Type B pancreatic cell (in vitro differentiated cells): ENCODE results near the gene DAAM2. TPM values are rescaled to one million over a fixed set of nuclear protein-coding genes. Genes with fewer than 3 reads are reported as not detected.

Source experiments
- DNase-seq: peaks from one replicate; pipeline ENCODE4 v3.0.0; 2021; ENCODE audit warnings: mixed read lengths; ENCODE audit not compliant: unreplicated experiment; ENCODE audit errors: extremely low spot score
- H3K27ac Mint-ChIP-seq: 2 replicates; pipeline ENCODE4 v1.8.0; 2021; ENCODE audit warnings: mild to moderate bottlenecking, mixed read lengths
- H3K27me3 Mint-ChIP-seq: 2 replicates; pipeline ENCODE4 v1.8.0; 2021; ENCODE audit warnings: mixed read lengths
- H3K36me3 Mint-ChIP-seq: 2 replicates; pipeline ENCODE4 v1.8.0; 2021; ENCODE audit warnings: mixed read lengths
- H3K4me1 Mint-ChIP-seq: one replicate; pipeline ENCODE4 v1.8.0; 2021; ENCODE audit warnings: mixed read lengths; ENCODE audit not compliant: unreplicated experiment
- H3K4me3 Mint-ChIP-seq: 2 replicates; pipeline ENCODE4 v1.8.0; 2021; ENCODE audit warnings: mild to moderate bottlenecking, mixed read lengths
- H3K9me3 Mint-ChIP-seq: 2 replicates; pipeline ENCODE4 v1.8.0; 2021; ENCODE audit warnings: mixed read lengths
- total RNA-seq: library from RNA; stranded (reverse); gene quantifications from 2 replicates; pipeline ENCODE4 v1.2.1, GENCODE V29; 2021; ENCODE audit warnings: low replicate concordance
- TF ChIP-seq, protein P1 (sequence below): fragments of 200-600 bp; sonication (generic); conservative IDR thresholded peaks from 2 replicates; pipeline ENCODE4 v1.5.0; 2021; ENCODE audit warnings: antibody characterized with exemption, mild to moderate bottlenecking

DAAM2 gene
- total RNA-seq, 1 donor from 2014 or later = 22.6 TPM

DNA sequence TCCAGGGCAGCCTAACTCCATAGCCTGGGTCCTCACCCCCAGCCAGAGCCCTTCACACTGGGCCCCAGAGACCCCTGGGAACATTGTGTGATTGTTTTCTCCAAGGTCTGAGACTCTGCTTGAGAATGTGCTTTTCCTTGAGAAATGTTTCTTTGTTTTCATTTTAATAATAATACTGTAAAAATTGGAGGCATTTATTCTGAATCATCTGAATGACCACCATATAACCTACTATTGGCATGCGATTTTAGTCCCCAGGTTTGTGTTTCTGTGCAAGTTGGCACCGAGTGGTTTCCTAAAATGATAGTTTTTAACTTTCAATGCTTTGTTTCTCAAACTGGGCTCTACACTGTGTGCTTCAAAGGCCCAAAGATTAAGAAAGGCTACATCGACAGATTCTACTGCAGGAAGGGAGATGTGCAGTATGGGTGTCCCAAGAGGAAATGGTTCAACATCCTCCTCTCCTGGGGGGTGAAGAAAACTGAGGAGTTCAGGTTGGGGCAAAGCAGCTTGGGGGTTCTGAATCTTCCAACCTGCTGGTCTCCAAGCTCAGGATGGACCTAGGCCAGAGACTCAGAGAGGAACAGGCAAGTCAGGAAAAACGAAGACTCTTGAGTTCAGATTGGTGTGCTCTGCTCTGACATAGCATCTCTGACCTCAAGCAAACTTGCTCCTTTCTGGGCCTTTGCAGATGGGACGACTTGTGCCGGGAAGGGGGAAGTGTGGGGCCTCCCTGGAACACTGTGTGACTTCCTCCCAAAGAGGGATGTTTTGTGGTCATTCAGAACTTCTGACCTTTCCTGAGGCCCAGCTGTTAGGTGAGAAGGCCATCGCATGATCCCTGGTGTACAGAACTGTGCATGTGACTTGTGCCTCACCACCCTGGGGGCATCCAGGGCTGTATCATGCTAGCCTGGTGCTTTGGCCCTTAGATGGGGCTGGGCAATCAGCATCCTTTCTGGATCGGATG lies 31.0 kb downstream of the DAAM2 start:
- Mint-ChIP-seq H3K9me3 (no peaks in the 10 kb centered on the region), H3K4me3 (no peak overlapping the region), H3K4me1 (peaks cover 26% of the 10 kb centered on the region), H3K27me3 (no peaks in the 10 kb centered on the region), H3K36me3 (no peaks in the 10 kb centered on the region), H3K27ac (no peak overlapping the region)
- TF ChIP-seq, protein P1, sequence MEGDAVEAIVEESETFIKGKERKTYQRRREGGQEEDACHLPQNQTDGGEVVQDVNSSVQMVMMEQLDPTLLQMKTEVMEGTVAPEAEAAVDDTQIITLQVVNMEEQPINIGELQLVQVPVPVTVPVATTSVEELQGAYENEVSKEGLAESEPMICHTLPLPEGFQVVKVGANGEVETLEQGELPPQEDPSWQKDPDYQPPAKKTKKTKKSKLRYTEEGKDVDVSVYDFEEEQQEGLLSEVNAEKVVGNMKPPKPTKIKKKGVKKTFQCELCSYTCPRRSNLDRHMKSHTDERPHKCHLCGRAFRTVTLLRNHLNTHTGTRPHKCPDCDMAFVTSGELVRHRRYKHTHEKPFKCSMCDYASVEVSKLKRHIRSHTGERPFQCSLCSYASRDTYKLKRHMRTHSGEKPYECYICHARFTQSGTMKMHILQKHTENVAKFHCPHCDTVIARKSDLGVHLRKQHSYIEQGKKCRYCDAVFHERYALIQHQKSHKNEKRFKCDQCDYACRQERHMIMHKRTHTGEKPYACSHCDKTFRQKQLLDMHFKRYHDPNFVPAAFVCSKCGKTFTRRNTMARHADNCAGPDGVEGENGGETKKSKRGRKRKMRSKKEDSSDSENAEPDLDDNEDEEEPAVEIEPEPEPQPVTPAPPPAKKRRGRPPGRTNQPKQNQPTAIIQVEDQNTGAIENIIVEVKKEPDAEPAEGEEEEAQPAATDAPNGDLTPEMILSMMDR = no peak
- no peak for DNase-seq

DNA sequence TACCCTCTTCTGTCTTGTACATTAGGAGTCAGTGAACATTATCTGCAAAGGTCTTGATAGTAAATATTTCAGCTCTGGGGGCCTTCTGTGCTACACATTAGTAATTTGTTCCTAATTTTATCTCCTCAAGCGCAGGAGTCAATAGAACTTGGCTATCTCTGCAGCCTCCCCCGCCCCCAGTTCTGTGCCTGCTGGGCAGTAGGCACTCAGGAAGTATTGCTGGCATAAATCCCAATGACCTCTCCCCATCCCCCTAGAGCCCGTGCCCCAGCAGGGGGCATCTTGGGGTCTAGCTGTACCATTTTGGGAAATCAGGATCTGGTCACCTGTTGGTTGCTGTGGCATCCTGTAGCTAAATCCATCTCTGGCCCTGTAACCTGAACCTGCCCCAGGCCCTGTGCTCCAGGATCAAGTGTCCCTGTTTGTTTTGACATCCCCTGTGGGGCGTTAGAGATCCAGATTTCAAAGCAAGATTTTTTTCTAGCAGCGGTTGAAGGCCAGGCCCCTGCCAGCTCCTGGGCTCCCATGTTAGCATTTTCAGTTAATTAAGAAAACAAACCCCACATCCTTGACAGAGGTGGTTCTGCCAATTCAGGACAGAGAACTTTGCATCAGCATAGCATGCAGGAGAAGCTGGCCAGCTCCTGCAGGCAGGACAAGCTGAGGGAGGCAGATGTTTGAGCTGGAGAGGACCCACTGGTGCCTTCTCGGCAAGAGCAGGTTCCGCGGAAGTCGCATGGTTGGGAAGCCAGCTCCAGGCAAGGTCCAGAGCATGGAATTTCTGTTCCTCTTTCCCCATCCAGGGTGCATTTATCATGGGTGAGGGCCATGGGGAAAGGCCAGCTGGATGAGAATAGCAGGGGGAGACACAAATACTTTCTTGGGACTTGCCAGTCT lies 32.1 kb downstream of the DAAM2 start:
- no peaks in the 10 kb centered on the region for H3K9me3 Mint-ChIP-seq
- H3K4me1 Mint-ChIP-seq = peaks cover 20% of the 10 kb centered on the region
- H3K27ac Mint-ChIP-seq = no peak overlapping the region
- H3K36me3 Mint-ChIP-seq = no peaks in the 10 kb centered on the region
- TF ChIP-seq, protein P1 = no peak
- H3K27me3 Mint-ChIP-seq = no peaks in the 10 kb centered on the region
- H3K4me3 Mint-ChIP-seq = no peak overlapping the region
- no peak for DNase-seq

DNA sequence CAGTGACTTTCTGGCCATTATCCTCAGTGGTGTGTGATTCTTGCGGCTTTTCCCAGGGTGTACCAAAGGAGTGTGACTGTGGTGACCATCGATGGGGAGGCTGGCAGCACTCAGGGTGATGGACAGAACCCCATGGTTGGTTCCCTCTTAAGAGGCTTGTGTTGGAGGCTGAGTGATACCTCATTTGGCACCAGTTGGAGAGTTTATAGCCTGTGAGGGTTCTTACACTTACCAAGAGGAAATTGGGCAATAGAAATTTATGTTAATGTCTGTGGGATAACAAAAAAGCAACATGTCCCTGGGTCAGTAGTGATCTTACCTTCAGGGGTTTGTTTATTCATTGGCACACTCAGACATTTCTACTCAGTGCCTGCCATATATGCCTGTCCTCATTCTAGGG lies 37.2 kb downstream of the DAAM2 start:
- peaks cover 2% of the 10 kb centered on the region for H3K4me1 Mint-ChIP-seq
- no peak overlapping the region for H3K27ac Mint-ChIP-seq

DNA sequence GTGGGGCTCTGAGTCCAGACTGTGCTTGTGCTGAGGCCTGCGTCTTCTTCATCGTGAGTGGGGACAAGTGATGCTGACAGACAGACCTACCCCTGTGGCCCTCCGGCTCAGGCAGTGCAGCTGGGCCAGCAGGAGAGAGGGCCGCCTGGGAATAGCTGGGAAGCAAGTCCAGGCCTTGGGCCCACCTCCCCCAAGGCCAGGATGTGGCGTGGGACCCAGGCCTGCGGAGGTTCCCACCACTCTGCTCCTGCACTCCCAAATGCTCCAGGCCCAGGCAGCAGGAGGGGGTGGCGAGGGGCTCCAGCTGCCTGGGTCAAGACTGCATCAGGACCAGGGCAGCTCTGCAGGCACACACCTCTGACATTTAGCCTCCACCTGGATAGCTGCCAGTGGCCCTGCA lies 38.3 kb downstream of the DAAM2 start:
- DNase-seq = no peak
- H3K4me1 Mint-ChIP-seq = peaks cover 2% of the 10 kb centered on the region
- no peaks in the 10 kb centered on the region for H3K27me3 Mint-ChIP-seq
- TF ChIP-seq, protein P1 = no peak
- H3K27ac Mint-ChIP-seq = no peak overlapping the region
- no peaks in the 10 kb centered on the region for H3K9me3 Mint-ChIP-seq
- no peak overlapping the region for H3K4me3 Mint-ChIP-seq
- no peaks in the 10 kb centered on the region for H3K36me3 Mint-ChIP-seq

More for the DNA sequence above, 37.2 kb downstream of the DAAM2 start:
- TF ChIP-seq, protein P1 = no peak
- no peaks in the 10 kb centered on the region for H3K36me3 Mint-ChIP-seq
- DNase-seq = no peak
- no peaks in the 10 kb centered on the region for H3K9me3 Mint-ChIP-seq
- H3K4me3 Mint-ChIP-seq = no peak overlapping the region
- H3K27me3 Mint-ChIP-seq = no peaks in the 10 kb centered on the region

DNA sequence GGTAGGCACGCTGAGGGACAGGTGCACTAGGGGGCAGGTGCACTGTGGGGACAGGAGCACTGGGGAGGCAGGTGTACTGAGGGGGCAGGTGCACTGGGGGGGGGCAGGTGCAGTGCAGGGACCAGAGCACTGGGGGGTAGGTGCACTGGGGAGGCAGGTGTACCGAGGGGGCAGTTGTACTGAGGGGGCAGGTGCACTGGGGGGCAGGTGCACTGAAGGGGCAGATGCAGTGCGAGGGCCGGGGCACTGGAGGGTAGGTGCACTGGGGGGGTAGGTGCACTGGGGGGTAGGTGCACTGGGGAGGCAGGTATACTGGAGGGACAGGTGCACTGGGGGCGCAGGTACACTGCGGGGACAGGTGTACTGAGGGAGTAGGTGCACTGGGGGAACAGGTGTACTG lies 39.5 kb downstream of the DAAM2 start:
- Mint-ChIP-seq H3K27ac (no peak overlapping the region), H3K9me3 (no peaks in the 10 kb centered on the region), H3K27me3 (no peaks in the 10 kb centered on the region), H3K36me3 (no peaks in the 10 kb centered on the region), H3K4me3 (no peak overlapping the region), H3K4me1 (peaks cover 9% of the 10 kb centered on the region)
- TF ChIP-seq, protein P1 = no peak
- DNase-seq = no peak
